Fibroblast of lung (primary cell): ENCODE results near the gene TMEM51. TPM values are rescaled to one million over a fixed set of nuclear protein-coding genes. Genes with fewer than 3 reads are reported as not detected.

ENCODE experiments used
- DNase-seq, 2 donors: peaks; one replicate each; pipeline versions ENCODE4 v3.0.0 to v3.0.0-alpha.2; 2010; ENCODE audit warnings: low read depth in 2 of 2
- H2AFZ ChIP-seq: 2 replicates; pipeline ENCODE4 v1.5.1; 2012; ENCODE audit warnings: low read length, control low read depth, inconsistent platforms
- H3K27ac ChIP-seq: 2 replicates; pipeline ENCODE4 v1.5.1; 2011; ENCODE audit warnings: low read length, control low read depth; ENCODE audit not compliant: insufficient read depth
- H3K27me3 ChIP-seq: 2 replicates; pipeline ENCODE4 v1.5.1; 2011; ENCODE audit warnings: mild to moderate bottlenecking, low read length; ENCODE audit not compliant: control insufficient read depth, insufficient read depth
- H3K36me3 ChIP-seq: 2 replicates; pipeline ENCODE4 v1.5.1; 2011; ENCODE audit warnings: low read length; ENCODE audit not compliant: control insufficient read depth, insufficient read depth
- H3K4me1 ChIP-seq: 2 replicates; pipeline ENCODE4 v1.5.1; 2011; ENCODE audit warnings: low read length; ENCODE audit not compliant: control insufficient read depth, insufficient read depth; ENCODE audit errors: extremely low read depth
- H3K4me2 ChIP-seq: 2 replicates; pipeline ENCODE4 v1.5.1; 2011; ENCODE audit warnings: low read length, control low read depth; ENCODE audit not compliant: insufficient read depth; ENCODE audit errors: extremely low read depth
- H3K4me3 ChIP-seq, 4 experiments: fragments of 200-600 bp in 1 of 4; sonication (generic) in 1 of 4; replicated peaks in 1 of 4; 2 replicates each; pipeline ENCODE4 v1.5.1; 2011 to 2016; ENCODE audit warnings: low read length in 4 of 4, low read depth in 3 of 4, mild to moderate bottlenecking in 3 of 4, control low read depth in 2 of 4, inconsistent platforms in 1 of 4, mixed read lengths in 1 of 4; ENCODE audit not compliant: insufficient read depth in 1 of 4; ENCODE audit errors: control extremely low read depth in 1 of 4
- H3K79me2 ChIP-seq: 2 replicates; pipeline ENCODE4 v1.5.1; 2012; ENCODE audit warnings: mild to moderate bottlenecking, low read length, inconsistent platforms; ENCODE audit not compliant: control insufficient read depth, insufficient read depth
- H3K9ac ChIP-seq: 2 replicates; pipeline ENCODE4 v1.5.1; 2011; ENCODE audit warnings: mild to moderate bottlenecking, low read length, control low read depth; ENCODE audit not compliant: insufficient read depth
- H3K9me3 ChIP-seq: 2 replicates; pipeline ENCODE4 v1.5.1; 2012; ENCODE audit warnings: low read depth, low read length; ENCODE audit not compliant: control insufficient read depth, insufficient read depth
- H4K20me1 ChIP-seq: 2 replicates; pipeline ENCODE4 v1.5.1; 2011; ENCODE audit warnings: low read length; ENCODE audit not compliant: control insufficient read depth, insufficient read depth; ENCODE audit errors: extremely low read depth
- EZH2 ChIP-seq: IDR thresholded peaks from 2 replicates; pipeline ENCODE4 v1.5.1; 2012; ENCODE audit warnings: low read length, control low read depth, mild to moderate bottlenecking; ENCODE audit errors: missing control alignments
- polyA plus RNA-seq, 2 donors: library from polyadenylated mRNA; depleted of rRNA in 1 of 2; stranded (reverse) in 1 of 2; unstranded in 1 of 2; fragments of >200 nt; gene quantifications; 2 replicates each; pipeline ENCODE4 v1.2.1, GENCODE V29; 2011 to 2012; ENCODE audit warnings: missing spikeins in 1 of 2
- total RNA-seq: library from RNA; depleted of rRNA; stranded (reverse); fragments of >200 nt; gene quantifications from 2 replicates; pipeline ENCODE4 v1.2.1, GENCODE V29; 2014
- TF ChIP-seq, protein P1 (sequence below), 2 donors: IDR thresholded peaks in 1 of 2; conservative IDR thresholded peaks in 1 of 2; 1 replicate in 1 of 2; 2 replicates in 1 of 2; pipeline ENCODE4 v1.5.1; 2011 to 2012; ENCODE audit warnings: low read length in 2 of 2, control low read depth in 1 of 2, inconsistent platforms in 1 of 2, low read depth in 1 of 2, mild to moderate bottlenecking in 1 of 2

Gene TMEM51
- total and polyA plus RNA-seq, 2 donors (not counting 1 experiment from before 2014, with no cell fraction given): 6.1 to 19.0 TPM

DNA sequence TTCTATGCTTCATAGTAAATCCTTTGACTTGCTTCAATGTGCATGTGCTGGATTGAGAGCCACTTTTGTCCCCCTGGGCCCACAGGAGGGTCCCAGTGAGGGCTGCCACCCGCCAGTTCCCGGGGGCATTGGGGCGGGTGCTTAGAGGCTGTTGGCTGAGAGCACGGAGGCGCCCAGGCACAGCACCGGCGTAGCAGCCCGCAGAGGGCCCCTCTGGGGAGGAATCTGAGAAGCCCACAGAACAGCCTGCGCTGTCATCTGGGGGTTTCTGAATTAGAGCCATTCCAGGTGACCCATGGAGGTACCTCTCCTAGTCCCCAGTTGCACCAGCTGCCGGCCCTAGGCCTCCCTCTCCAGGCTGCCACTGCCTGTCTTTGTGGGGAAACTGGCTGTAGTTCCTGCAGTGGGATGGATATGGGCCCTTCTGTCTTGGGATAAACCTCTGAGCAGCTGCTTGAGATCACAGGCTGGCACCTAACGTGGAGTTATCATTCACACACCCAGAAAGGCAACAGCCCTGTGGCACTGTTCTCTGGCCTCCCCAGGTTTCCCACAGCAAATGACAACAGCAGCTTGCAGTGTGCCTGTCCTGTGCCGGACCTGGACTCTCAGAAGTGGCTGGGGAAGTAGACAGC lies 39.5 kb downstream of the TMEM51 start:
- Histone ChIP-seq H2AFZ (no peak overlapping the region), H3K9me3 (no peaks in the 10 kb centered on the region), H3K36me3 (no peaks in the 10 kb centered on the region), H3K79me2 (peaks cover 4% of the 10 kb centered on the region), H3K4me3 (no peak overlapping the region), H3K9ac (no peak overlapping the region), H3K4me2 (no peak overlapping the region), H3K27me3 (no peaks in the 10 kb centered on the region), H4K20me1 (no peaks in the 10 kb centered on the region), H3K27ac (no peak overlapping the region), H3K4me1 (peaks cover 22% of the 10 kb centered on the region)
- TF ChIP-seq, protein P1, sequence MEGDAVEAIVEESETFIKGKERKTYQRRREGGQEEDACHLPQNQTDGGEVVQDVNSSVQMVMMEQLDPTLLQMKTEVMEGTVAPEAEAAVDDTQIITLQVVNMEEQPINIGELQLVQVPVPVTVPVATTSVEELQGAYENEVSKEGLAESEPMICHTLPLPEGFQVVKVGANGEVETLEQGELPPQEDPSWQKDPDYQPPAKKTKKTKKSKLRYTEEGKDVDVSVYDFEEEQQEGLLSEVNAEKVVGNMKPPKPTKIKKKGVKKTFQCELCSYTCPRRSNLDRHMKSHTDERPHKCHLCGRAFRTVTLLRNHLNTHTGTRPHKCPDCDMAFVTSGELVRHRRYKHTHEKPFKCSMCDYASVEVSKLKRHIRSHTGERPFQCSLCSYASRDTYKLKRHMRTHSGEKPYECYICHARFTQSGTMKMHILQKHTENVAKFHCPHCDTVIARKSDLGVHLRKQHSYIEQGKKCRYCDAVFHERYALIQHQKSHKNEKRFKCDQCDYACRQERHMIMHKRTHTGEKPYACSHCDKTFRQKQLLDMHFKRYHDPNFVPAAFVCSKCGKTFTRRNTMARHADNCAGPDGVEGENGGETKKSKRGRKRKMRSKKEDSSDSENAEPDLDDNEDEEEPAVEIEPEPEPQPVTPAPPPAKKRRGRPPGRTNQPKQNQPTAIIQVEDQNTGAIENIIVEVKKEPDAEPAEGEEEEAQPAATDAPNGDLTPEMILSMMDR (conservative IDR thresholded peaks at IDR 0.05 in 1 of 2, IDR thresholded peaks at IDR 0.05 in 1 of 2; ENCODE audit: low read depth in 1 of 2, low read length in 2 of 2): no peak
- TF ChIP-seq EZH2: no peak
- DNase-seq: no peak

GRCh38 chr1:15195420-15196052 lies 42.0 kb downstream of the TMEM51 start:
- no peak for DNase-seq
- Histone ChIP-seq H3K79me2 (no peaks in the 10 kb centered on the region), H2AFZ (no peak overlapping the region), H3K36me3 (no peaks in the 10 kb centered on the region), H3K9me3 (no peaks in the 10 kb centered on the region), H3K4me2 (no peak overlapping the region), H3K4me3 (no peak overlapping the region), H3K9ac (no peak overlapping the region), H3K4me1 (peaks cover 16% of the 10 kb centered on the region), H3K27ac (no peak overlapping the region), H3K27me3 (no peaks in the 10 kb centered on the region), H4K20me1 (no peaks in the 10 kb centered on the region)
- TF ChIP-seq, protein P1 (conservative IDR thresholded peaks at IDR 0.05 in 1 of 2, IDR thresholded peaks at IDR 0.05 in 1 of 2; ENCODE audit: low read depth in 1 of 2, low read length in 2 of 2): no peak
- TF ChIP-seq EZH2: no peak

GRCh38 chr1:15196069-15196468 lies 42.5 kb downstream of the TMEM51 start:
- no peak overlapping the region for H3K9ac ChIP-seq
- TF ChIP-seq EZH2: no peak
- TF ChIP-seq, protein P1 (conservative IDR thresholded peaks at IDR 0.05 in 1 of 2, IDR thresholded peaks at IDR 0.05 in 1 of 2; ENCODE audit: low read depth in 1 of 2, low read length in 2 of 2): no peak
- peaks cover 18% of the 10 kb centered on the region for H3K4me1 ChIP-seq
- H3K79me2 ChIP-seq: no peaks in the 10 kb centered on the region
- no peak for DNase-seq
- H3K36me3 ChIP-seq: no peaks in the 10 kb centered on the region
- H3K27ac ChIP-seq: no peak overlapping the region
- H4K20me1 ChIP-seq: no peaks in the 10 kb centered on the region
- no peak overlapping the region for H3K4me2 ChIP-seq
- no peak overlapping the region for H2AFZ ChIP-seq
- H3K27me3 ChIP-seq: no peaks in the 10 kb centered on the region
- no peak overlapping the region for H3K4me3 ChIP-seq
- H3K9me3 ChIP-seq: no peaks in the 10 kb centered on the region
